Cerebellar nuclear complex (tissue), 1 donor: ENCODE data around the gene CTDP1.

Experiments used
- DNase-seq, 2 experiments: peaks; one replicate each; lab custom pipeline; 2025; lab: John Stamatoyannopoulos, UW

CTDP1 gene

DNA sequence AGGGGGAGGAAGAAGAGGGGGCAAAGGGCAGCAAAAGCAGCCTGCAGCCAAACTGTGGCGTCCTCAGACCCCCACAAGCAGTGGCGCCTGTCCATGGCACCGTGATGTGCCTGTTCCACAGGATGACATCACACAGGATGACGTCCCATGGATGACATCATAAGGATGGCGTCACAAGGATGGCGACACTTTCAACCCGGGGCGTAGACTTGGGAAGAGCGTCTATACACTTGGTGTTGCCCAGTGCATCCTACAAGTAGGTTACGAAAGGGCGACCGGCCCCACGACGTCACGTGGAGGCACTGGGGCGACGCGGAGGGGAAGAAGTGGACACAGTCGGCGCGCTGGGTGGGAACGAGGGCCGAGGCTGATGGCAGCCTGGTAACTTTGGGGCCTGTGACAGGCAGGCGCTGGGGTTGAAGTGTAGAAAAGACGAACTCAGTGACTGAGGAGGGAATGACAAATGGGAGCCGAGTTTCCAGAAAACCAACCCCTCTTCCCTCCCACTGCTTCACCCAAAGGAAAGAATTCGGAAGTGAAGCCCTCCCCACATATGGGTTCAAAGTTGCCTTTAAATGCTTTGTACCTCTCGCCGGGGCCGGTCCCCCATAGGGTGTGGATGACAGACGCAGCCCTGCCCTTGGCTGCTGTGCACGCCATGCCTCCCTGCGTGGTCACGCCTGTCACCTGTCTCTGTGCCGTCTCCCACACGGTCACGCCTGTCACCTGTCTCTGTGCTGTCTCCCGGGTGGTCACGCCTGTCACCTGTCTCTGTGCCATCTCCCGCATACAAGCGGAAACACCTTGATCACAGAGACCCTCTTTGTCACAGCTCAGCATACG lies 104.7 kb downstream of the CTDP1 start:
- no peak for DNase-seq

GRCh38 chr18:79784965-79785770 lies 105.6 kb downstream of the CTDP1 start:
- DNase-seq: no peak

DNA sequence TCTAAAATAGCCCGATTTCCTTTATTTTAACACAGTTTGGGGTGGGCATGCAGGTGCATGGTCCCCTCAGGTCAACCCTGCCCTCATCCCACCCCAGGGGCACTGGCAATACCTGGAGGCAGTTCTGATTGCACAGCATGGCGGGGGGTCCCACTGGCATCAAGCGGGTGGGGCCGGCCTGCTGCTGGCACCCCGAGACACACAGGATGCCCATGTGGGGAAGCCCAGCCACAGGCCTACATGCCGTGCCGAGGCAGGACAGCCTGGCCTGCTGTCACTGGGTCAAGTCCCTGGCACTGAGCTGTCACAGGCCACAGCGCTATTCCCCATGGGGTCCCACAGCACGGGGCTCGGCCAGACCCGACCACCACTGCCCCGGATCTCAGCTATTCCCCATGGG lies 106.2 kb downstream of the CTDP1 start:
- DNase-seq: no peak

DNA sequence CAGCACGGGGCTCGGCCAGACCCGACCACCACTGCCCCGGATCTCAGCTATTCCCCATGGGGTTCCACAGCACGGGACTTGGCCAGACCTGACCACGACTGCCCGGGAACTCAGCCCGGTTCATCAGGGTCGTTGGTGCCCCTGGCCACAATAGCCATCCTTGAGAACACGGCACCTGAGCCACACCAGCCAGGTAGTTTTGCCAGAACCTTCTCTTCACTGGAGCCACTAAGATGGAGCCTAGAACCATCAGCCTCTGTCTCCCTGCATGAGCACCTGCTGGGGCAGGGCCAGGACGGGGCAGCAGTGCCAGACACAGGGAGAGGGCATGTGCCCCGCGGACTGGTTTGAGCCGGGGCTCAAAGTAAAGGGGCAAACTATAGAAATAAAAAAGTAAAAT lies 106.7 kb downstream of the CTDP1 start:
- no peak for DNase-seq

- DNase-seq: no peak
Measured at GRCh38 chr18:79786786-79787526, 107.4 kb downstream of the CTDP1 start.

DNA sequence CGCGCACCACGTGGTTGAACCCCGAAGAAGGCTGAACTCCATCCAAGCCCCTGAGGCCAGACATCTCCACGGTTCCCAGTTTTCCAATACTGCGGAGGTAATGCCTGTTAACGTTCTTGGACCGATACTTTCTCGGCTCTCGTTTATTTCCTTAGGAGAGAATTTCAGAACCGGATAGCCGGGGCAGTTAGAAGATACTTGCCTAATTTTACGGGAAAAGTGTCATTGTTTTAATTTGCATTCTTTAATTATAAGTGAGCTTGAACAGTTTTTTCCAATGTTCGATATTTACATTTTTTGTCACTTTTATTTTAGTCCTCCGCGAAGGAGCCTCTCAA lies 107.9 kb downstream of the CTDP1 start:
- DNase-seq: no peak

- DNase-seq: no peak
Measured at GRCh38 chr18:79787865-79788733, 108.5 kb downstream of the CTDP1 start.

DNA sequence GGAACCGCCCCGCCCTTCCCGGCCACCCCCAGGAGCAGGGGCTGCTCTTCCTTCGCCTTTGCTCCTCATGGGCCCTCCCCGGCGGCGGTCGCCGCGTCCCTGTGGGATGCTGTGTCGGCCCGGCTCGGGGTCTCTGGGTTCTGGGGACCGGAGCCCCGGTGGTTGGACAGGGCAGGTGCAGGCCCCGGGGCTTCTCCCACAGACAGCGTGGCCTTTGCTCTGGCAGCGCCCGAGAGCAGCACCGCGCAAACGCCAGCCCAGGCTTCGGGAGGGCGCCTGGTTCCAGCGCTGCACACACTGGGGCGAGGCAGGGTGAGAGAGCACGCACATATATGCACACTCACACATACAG lies 109.1 kb downstream of the CTDP1 start:
- no peak for DNase-seq

- DNase-seq: no peak
Measured at GRCh38 chr18:79789091-79789891, 109.7 kb downstream of the CTDP1 start.

- no peak for DNase-seq
Measured at GRCh38 chr18:79789901-79790890, 110.6 kb downstream of the CTDP1 start.

- no peak for DNase-seq
Measured at GRCh38 chr18:79790996-79791972, 111.7 kb downstream of the CTDP1 start.

GRCh38 chr18:79792096-79792987 lies 112.7 kb downstream of the CTDP1 start:
- DNase-seq: no peak

- no peak for DNase-seq
Measured at GRCh38 chr18:79792988-79793355, 113.4 kb downstream of the CTDP1 start.

GRCh38 chr18:79794846-79795245 lies 115.2 kb downstream of the CTDP1 start:
- DNase-seq: no peak

DNA sequence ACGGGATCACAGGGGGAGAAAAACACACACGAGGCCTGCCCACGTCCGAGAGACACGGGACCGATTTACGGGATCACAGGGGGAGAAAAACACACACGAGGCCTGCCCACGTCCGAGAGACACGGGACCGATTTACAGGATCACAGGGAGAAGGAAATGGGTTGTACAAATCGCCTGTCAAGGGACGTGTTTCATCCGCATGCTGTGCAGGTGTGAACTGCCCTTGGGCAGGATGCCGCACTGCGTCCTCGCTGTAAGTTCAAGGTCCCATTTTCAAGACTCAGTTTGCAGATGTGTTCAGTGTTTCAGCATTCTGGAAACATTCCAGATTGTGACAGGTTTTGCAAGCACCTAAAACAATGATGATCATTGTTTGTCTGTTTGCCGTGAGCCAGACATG lies 115.8 kb downstream of the CTDP1 start:
- DNase-seq: no peak

DNA sequence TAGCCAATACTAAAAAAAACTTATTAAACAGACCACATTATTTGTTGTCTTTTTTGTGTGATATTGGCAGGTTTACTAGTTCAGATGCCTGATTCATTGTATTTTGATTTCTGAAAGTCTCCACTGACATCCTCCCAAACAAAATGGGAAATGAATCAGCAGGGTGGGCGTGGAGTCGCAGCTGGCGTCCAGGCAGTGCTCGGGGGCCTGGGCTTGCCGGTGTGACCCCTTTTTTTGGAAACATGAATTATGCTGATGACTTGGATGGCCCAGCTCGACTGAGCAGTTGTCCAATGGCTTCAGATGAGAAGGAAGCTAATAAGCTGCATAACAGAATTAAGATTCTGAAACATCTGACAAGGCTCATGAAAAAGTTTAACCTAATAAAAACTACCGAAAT lies 116.4 kb downstream of the CTDP1 start:
- DNase-seq: no peak
